Right lobe of liver (tissue), 6 donors: Measurements from ENCODE around the gene CIROP. TPM values are rescaled to one million over a fixed set of nuclear protein-coding genes. Genes with fewer than 3 reads are reported as not detected.

Source experiments
- ATAC-seq, 4 donors: fragments of 200-7000 bp; cut with Tn5 transposase; one replicate each; pipeline ENCODE4 v1.9.1; 2020; ENCODE audit warnings: mild to moderate bottlenecking in 4 of 4, moderate library complexity in 4 of 4
- DNase-seq, 3 donors: peaks; one replicate each; pipeline ENCODE4 v3.0.0-alpha.2; 2020
- H3K27ac ChIP-seq, 3 donors: fragments of 200-600 bp; one replicate each; pipeline ENCODE4 v1.8.0; 2022
- H3K27me3 ChIP-seq, 2 donors: fragments of 200-600 bp; one replicate each; pipeline ENCODE4 v1.8.0; 2022
- H3K36me3 ChIP-seq, 4 donors: fragments of 200-600 bp; sonication (generic) in 1 of 4; one replicate each; pipeline versions ENCODE4 v1.5.1 to v1.8.0; 2017 to 2022; ENCODE audit warnings: control low read depth in 1 of 4
- H3K4me1 ChIP-seq, 4 donors: fragments of 200-600 bp; sonication (generic) in 1 of 4; one replicate each; pipeline versions ENCODE4 v1.5.1 to v1.8.0; 2017 to 2022; ENCODE audit warnings: control low read depth in 1 of 4
- H3K4me3 ChIP-seq, 3 donors: fragments of 200-600 bp; one replicate each; pipeline ENCODE4 v1.8.0; 2022
- H3K9me3 ChIP-seq, 4 donors: fragments of 200-600 bp; sonication (generic) in 1 of 4; one replicate each; pipeline versions ENCODE4 v1.5.1 to v1.8.0; 2017 to 2022; ENCODE audit warnings: control low read depth in 1 of 4
- POLR2A ChIP-seq: fragments of 450-650 bp; IDR thresholded peaks from one replicate; pipeline ENCODE4 v1.6.1; 2017; ENCODE audit warnings: antibody characterized with exemption, mild to moderate bottlenecking
- WGBS: methylation state at CpG from one replicate; pipeline ENCODE4 v1.1.6; 2018; ENCODE audit warnings: low coverage, low lambda C conversion rate; ENCODE audit not compliant: insufficient coverage; ENCODE audit errors: missing lambda C conversion rate; 5-methylcytosine and 5-hydroxymethylcytosine counted together
- intact Hi-C, 2 donors: fragments of 100-400 bp; cut with DNase I; formaldehyde crosslinking; loops; one replicate each; pipeline versions ENCODE4 v1.11.2 to v1.14.1; 2022
- total RNA-seq, 6 experiments: library from RNA; depleted of rRNA in 2 of 6; stranded (reverse); fragments of >200 nt in 2 of 6; fragmentation: NEBNext Ultra II Directional in 3 of 6; extraction: Animal tissue kit (Norgen Biotek cat#: 25700) in 3 of 6; gene quantifications; one replicate each; pipeline versions ENCODE4 v1.1.0 to v1.2.4, GENCODE V29; 2016 to 2023
- TF ChIP-seq, protein P1 (sequence below), 4 donors: fragments of 200-600 bp in 3 of 4; fragments of 450-650 bp in 1 of 4; IDR thresholded peaks; one replicate each; pipeline versions ENCODE4 v1.5.1 to v1.8.0; 2016 to 2022; ENCODE audit warnings: antibody characterized with exemption in 4 of 4, mild to moderate bottlenecking in 2 of 4
- donor health status: DM: no; HTN: yes; CAD: no.
- donor health status: DM: no; HTN: no; CAD: no.
- donor health status: DM: no; HTN: no; CAD: no.
- donor health status: DM: no; HTN: yes; CAD: no.
- donor health status: DM: no; HTN: yes; CAD: no.

Gene CIROP
- total RNA-seq, 6 experiments from 2014 or later, result not detected

DNA sequence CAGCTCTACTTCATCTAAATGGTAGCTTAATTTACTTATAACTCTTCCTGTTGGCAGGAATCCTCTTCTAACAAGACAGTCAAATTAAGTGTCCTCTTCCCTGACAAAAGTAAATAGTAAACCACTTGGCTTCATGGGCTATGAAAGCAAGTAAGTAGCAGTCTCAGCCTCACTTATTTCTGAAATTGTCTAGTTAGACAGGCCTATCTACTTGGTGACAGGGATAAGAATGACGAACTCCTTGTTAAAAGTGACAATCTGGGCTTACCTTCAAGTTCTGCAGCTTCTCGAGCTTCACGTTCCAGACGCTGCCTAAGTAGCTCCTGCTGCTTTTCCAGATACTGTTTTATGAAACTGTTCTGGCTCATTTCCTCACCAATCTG lies 14.5 kb downstream of the CIROP start:
- Histone ChIP-seq H3K4me1 (peaks cover 0 to 11% (median 4%) of the 10 kb centered on the region in 4 donors), H3K36me3 (peaks cover 16 to 78% (median 27%) of the 10 kb centered on the region in 4 donors)

GRCh38 chr14:23089498-23090253 lies 15.1 kb downstream of the CIROP start:
- DNase-seq (no peak), ATAC-seq (no peak)
- H3K27me3 ChIP-seq, result no peaks in the 10 kb centered on the region
- TF ChIP-seq POLR2A, result no peak
- TF ChIP-seq, protein P1, sequence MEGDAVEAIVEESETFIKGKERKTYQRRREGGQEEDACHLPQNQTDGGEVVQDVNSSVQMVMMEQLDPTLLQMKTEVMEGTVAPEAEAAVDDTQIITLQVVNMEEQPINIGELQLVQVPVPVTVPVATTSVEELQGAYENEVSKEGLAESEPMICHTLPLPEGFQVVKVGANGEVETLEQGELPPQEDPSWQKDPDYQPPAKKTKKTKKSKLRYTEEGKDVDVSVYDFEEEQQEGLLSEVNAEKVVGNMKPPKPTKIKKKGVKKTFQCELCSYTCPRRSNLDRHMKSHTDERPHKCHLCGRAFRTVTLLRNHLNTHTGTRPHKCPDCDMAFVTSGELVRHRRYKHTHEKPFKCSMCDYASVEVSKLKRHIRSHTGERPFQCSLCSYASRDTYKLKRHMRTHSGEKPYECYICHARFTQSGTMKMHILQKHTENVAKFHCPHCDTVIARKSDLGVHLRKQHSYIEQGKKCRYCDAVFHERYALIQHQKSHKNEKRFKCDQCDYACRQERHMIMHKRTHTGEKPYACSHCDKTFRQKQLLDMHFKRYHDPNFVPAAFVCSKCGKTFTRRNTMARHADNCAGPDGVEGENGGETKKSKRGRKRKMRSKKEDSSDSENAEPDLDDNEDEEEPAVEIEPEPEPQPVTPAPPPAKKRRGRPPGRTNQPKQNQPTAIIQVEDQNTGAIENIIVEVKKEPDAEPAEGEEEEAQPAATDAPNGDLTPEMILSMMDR (IDR thresholded peaks at IDR 0.05), result no peak
- H3K4me3 ChIP-seq, result no peak overlapping the region
- peaks cover 0 to 11% (median 4%) of the 10 kb centered on the region in 4 donors for H3K4me1 ChIP-seq
- H3K9me3 ChIP-seq, result no peaks in the 10 kb centered on the region
- 64% methylated on average over 7 of the region's 12 CpGs for WGBS
- intact Hi-C loops, result no loop called here
- no peak overlapping the region for H3K27ac ChIP-seq
- H3K36me3 ChIP-seq, result peaks cover 16 to 83% (median 31%) of the 10 kb centered on the region in 4 donors

More for the DNA sequence above, 14.5 kb downstream of the CIROP start:
- DNase-seq (no peak), ATAC-seq (no peak)
- Histone ChIP-seq H3K27ac (no peak overlapping the region), H3K9me3 (no peaks in the 10 kb centered on the region), H3K4me3 (no peak overlapping the region), H3K27me3 (no peaks in the 10 kb centered on the region)
- intact Hi-C loops, result no loop called here
- TF ChIP-seq, protein P1 (IDR thresholded peaks at IDR 0.05), result no peak
- TF ChIP-seq POLR2A, result no peak
- 42% methylated on average over 4 of the region's 4 CpGs for WGBS

DNA sequence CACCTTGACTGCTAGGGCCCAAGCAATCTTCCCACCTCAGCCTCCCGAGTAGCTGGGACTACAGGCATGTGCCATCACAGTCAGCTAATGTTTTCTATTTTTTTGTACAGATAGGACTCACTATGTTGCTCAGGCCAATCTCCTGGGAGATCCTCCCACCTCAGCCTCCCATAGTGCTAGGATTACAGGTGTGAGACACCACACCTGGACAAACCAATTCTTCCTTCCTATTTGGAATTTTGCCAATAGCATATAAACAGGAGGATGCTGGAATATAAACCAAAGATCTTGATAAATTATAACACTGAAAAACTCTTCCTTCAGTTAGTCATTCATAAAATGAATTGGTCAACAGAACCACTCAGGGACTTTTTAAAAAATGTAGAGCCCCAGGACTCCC lies 18.2 kb downstream of the CIROP start:
- intact Hi-C loops, result no loop called here
- no peaks in the 10 kb centered on the region for H3K9me3 ChIP-seq
- H3K27ac ChIP-seq, result no peak overlapping the region
- H3K27me3 ChIP-seq, result no peaks in the 10 kb centered on the region
- DNase-seq (no peak), ATAC-seq (no peak)
- no peak for TF ChIP-seq POLR2A
- TF ChIP-seq, protein P1 (IDR thresholded peaks at IDR 0.05), result no peak
- no peaks in the 10 kb centered on the region for H3K4me1 ChIP-seq
- no peak overlapping the region for H3K4me3 ChIP-seq
- no CpG with 5 or more reads among the region's 1 CpG for WGBS
- peaks cover 14 to 89% (median 34%) of the 10 kb centered on the region in 4 donors for H3K36me3 ChIP-seq

DNA sequence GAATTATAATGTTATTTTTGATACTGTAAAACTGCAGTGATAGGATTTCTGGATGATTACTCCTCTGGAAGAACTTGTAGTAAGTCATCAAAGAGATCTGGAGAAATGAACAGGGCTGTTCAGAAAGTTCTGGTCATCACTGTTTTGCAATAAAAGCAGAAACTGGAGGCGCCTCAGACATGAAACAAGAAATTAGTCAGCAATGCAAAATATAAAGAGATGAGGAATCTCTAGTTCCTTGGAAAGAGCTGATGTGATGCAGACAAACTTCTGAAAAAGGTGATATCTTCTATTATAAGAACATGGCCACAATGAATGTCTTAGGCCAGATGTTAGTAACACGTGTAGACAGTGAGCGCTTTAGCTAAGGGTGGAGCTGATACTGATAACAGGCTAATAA lies 19.3 kb downstream of the CIROP start:
- intact Hi-C loops, result no loop called here
- Histone ChIP-seq H3K27me3 (no peaks in the 10 kb centered on the region), H3K4me1 (no peaks in the 10 kb centered on the region), H3K4me3 (no peak overlapping the region), H3K36me3 (peaks cover 21 to 91% (median 40%) of the 10 kb centered on the region in 4 donors), H3K27ac (no peak overlapping the region), H3K9me3 (no peaks in the 10 kb centered on the region)
- WGBS, result 70% methylated on average over 3 of the region's 3 CpGs
- no peak for TF ChIP-seq POLR2A
- TF ChIP-seq, protein P1 (IDR thresholded peaks at IDR 0.05), result no peak
- DNase-seq (no peak), ATAC-seq (no peak)
